Measurements from ENCODE around the gene DRC3. TPM values are rescaled to one million over a fixed set of nuclear protein-coding genes. Genes with fewer than 3 reads are reported as not detected.

The DRC3 gene
- total RNA-seq, 1 experiment from 2014 or later, result 2.4 TPM

GRCh38 chr17:17976931-17977570 lies 4.4 kb downstream of the DRC3 start:
- H3K27me3 ChIP-seq (ENCODE audit: insufficient read depth, low read length), result no peaks in the 10 kb centered on the region
- no peaks in the 10 kb centered on the region for H4K20me1 ChIP-seq (ENCODE audit: insufficient read depth)
- H3K4me1 ChIP-seq (ENCODE audit: control insufficient read depth in 1 of 2, insufficient read depth in 2 of 2, low read length in 2 of 2), result peaks cover 4 to 6% of the 10 kb centered on the region in 2 experiments; a peak in 3 of 4 replicates
- H3K9ac ChIP-seq (ENCODE audit: low read length), result no peak overlapping the region
- ATAC-seq, result no peak
- TF ChIP-seq EZH2 (IDR thresholded peaks at IDR 0.05), result no peak
- no peak for TF ChIP-seq YY1 (IDR thresholded peaks at IDR 0.05; ENCODE audit: extremely low read depth, insufficient replicate concordance, low read depth, low read length)
- no peak for TF ChIP-seq CBX3 (IDR thresholded peaks at IDR 0.05; ENCODE audit: low read depth)
- TF ChIP-seq SRF (IDR thresholded peaks at IDR 0.05; ENCODE audit: low read depth), result no peak
- TF ChIP-seq TCF7L2 (IDR thresholded peaks at IDR 0.05; ENCODE audit: borderline replicate concordance, extremely low read depth, insufficient read depth, insufficient read length), result no peak
- no peak for TF ChIP-seq FOSL1 (IDR thresholded peaks at IDR 0.05; ENCODE audit: low read depth)
- TF ChIP-seq ZNF274 (IDR thresholded peaks at IDR 0.05; ENCODE audit: low read depth, low read length), result no peak
- TF ChIP-seq EGR1 (IDR thresholded peaks at IDR 0.05; ENCODE audit: low read depth), result no peak
- no peak for TF ChIP-seq ZBTB33 (IDR thresholded peaks at IDR 0.05; ENCODE audit: extremely low read depth, insufficient replicate concordance, low read length)
- no peak for TF ChIP-seq EZH2phosphoT487 (IDR thresholded peaks at IDR 0.05; ENCODE audit: borderline replicate concordance)
- no peak for DNase-seq (ENCODE audit: low read depth, low spot score)
- ChIA-PET CTCF (no interaction called here), POLR2A (no interaction called here), RAD21 (ENCODE audit: low non-redundant PET in 1 of 2, low total read pairs in 2 of 2, uncharacterized antibody in 2 of 2, unreplicated experiment in 2 of 2) (no interaction called here)
- H3K9me2 ChIP-seq (ENCODE audit: insufficient read depth), result no peaks in the 10 kb centered on the region
- no peaks in the 10 kb centered on the region for H3K79me2 ChIP-seq (ENCODE audit: insufficient read depth, low read length)
- H3K4me2 ChIP-seq (ENCODE audit: low read length), result no peak overlapping the region
- H3K27ac ChIP-seq (ENCODE audit: low read depth, low read length), result no peak overlapping the region
- no peaks in the 10 kb centered on the region for H3K9me3 ChIP-seq (ENCODE audit: control insufficient read depth in 1 of 2, insufficient read depth in 1 of 2, low read depth in 1 of 2, low read length in 2 of 2)
- no peaks in the 10 kb centered on the region for H3K36me3 ChIP-seq (ENCODE audit: control insufficient read depth in 1 of 2, insufficient read depth in 2 of 2, low read length in 2 of 2)
- intact Hi-C loops (cut with micrococcal nuclease), result no loop called here
- BruUV-seq (replicated peaks), result no TSS peak
- H3K4me3 ChIP-seq (replicated peaks in 1 of 2; ENCODE audit: low read depth in 1 of 2, low read length in 2 of 2), result no peak overlapping the region
- H2AFZ ChIP-seq (ENCODE audit: low read depth, low read length, poor library complexity, severe bottlenecking), result no peak overlapping the region

Measured in HCT116 (cell line).